B cell (primary cell): ENCODE data around the gene MLIP.

Experiments used
- CTCF ChIP-seq: fragments of 200-600 bp; IDR thresholded peaks from one replicate; pipeline ENCODE4 v1.8.0; 2022; ENCODE audit warnings: antibody characterized with exemption, mild to moderate bottlenecking
- EZH2 ChIP-seq: IDR thresholded peaks from 2 replicates; pipeline ENCODE4 v1.6.1; 2012; ENCODE audit warnings: borderline replicate concordance, low read depth, mild to moderate bottlenecking, moderate library complexity, low read length; ENCODE audit not compliant: insufficient read depth, poor library complexity, severe bottlenecking

- TF ChIP-seq CTCF: no peak
- no peak for TF ChIP-seq EZH2
Measured at GRCh38 chr6:54073487-54073886, 37.8 kb upstream of the MLIP start.
